ENCODE data around the gene ANKRD22. TPM values are rescaled to one million over a fixed set of nuclear protein-coding genes. Genes with fewer than 3 reads are reported as not detected.

ANKRD22 gene
- total RNA-seq, 1 donor from 2014 or later: not detected

DNA sequence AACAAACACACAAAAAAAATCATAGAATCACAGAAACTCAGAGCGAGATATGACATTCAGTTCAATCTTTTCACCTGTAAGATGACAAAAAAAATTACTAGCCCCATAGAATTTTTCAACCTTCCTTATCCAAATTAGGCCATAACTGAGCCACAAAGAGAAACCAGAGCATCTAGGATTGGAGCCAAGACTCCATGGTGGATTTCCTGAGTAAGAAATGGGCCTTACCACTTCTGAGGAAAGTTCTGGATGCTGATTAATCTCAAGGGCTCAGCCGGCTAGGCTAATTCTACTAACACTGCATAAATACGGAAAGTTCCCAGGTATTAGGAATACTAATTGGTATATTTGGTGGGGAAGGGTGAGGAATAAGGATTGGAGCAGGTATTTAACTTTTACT, 32.4 kb downstream of the ANKRD22 start:
- peaks cover 16% of the 10 kb centered on the region for H3K4me1 Mint-ChIP-seq
- H3K36me3 Mint-ChIP-seq (ENCODE audit: low read depth): peaks cover 3% of the 10 kb centered on the region
- no peaks in the 10 kb centered on the region for H3K9me3 Mint-ChIP-seq

DNA sequence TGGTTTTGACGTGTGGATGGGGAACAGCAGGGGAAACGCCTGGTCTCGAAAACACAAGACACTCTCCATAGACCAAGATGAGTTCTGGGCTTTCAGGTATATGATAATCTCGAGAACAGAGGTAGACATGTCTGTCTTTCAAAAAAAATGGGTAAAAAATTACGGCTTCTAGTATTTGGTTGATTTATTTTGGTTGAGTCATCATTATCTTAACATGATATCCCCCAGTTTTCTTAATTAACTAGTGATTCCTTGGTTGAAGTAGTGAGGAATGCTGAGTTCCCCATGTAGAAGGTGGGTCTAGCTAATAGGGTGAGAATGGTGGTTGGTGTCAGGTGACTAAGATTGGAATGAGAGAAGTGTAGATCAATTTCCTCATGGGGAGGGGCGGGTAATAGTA, 38.4 kb downstream of the ANKRD22 start:
- H3K4me1 Mint-ChIP-seq: peaks cover 18% of the 10 kb centered on the region
- H3K36me3 Mint-ChIP-seq (ENCODE audit: low read depth): no peaks in the 10 kb centered on the region
- DNase-seq: no peak
- no peaks in the 10 kb centered on the region for H3K9me3 Mint-ChIP-seq
- peaks cover 25% of the 10 kb centered on the region for H3K27me3 Mint-ChIP-seq
- no peak overlapping the region for H3K4me3 Mint-ChIP-seq
- H3K27ac Mint-ChIP-seq: no peak overlapping the region
- intact Hi-C loops (cut with micrococcal nuclease): loop anchor here (10.0 kb wide), 1 partner anchor 248 kb away; no protein-coding TSS in a partner anchor

More for the DNA sequence above, 32.4 kb downstream of the ANKRD22 start:
- peaks cover 10% of the 10 kb centered on the region for H3K27me3 Mint-ChIP-seq
- no peak overlapping the region for H3K4me3 Mint-ChIP-seq
- no peak for DNase-seq
- intact Hi-C loops (cut with micrococcal nuclease): loop anchor here (10.0 kb wide), 1 partner anchor 254 kb away; no protein-coding TSS in a partner anchor
- no peak overlapping the region for H3K27ac Mint-ChIP-seq

DNA sequence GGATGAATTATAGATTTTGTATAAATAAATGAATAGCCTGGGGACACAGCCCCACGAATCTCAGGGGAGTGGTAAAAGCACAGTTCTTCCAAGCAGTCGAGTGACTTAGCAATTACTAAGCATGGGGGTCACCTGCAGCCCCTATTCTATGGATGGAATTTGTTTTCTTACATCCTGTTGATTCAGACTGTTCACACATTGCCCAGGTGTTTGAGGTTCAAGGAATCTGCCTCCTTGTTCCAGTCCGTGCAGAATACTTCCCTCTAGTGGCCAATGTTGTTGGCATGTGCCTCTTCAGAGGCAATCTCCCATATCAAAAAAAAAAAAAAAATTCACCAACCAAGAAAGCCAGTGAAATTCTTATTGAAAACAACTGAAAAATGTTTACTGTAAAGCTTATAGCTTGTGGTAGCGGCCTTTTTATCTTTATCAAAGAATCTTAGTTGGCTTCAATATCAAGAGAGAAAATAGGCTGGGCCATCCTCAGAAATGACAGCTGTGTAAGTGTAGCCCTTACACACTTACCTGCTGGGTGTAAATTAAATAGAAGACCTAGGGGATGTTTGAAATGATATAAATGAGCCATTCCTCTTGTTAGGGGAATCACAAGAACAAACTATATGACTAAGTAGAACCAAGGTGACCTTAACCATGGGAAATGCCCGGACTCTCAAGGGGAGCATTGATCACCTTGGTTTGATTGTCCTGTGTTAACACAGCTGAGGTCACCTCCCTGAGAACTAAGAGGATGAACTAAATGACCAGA, 41.3 kb downstream of the ANKRD22 start:
- H3K4me3 Mint-ChIP-seq: no peak overlapping the region
- DNase-seq: peak; percentile 80
- H3K27ac Mint-ChIP-seq: no peak overlapping the region

DNA sequence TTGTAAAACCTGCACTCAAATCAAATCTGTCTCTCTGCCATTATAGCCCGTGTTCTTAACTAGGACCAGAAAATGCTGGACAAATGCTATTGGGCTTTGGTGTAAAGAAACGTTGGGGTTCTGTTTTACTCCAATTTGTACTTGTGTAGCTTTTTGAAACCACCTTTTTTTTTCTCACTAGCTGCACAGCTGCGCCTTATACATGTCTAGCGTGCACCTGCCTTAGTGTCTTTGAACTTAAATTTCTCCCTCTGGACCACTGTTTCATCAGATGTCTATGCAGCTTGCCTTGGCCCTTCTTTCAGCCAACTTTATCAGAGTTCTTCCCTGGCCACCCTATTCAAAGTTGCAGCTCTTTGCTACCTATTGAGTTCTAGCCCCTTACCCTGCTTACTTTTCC, 42.0 kb downstream of the ANKRD22 start:
- intact Hi-C loops (cut with micrococcal nuclease): loop anchor here (1.0 to 10.0 kb wide), 3 partner anchors 16 to 245 kb away; no protein-coding TSS in a partner anchor
- Mint-ChIP-seq H3K36me3 (ENCODE audit: low read depth) (no peaks in the 10 kb centered on the region), H3K4me3 (no peak overlapping the region), H3K4me1 (peaks cover 13% of the 10 kb centered on the region), H3K27ac (no peak overlapping the region), H3K27me3 (peaks cover 30% of the 10 kb centered on the region), H3K9me3 (no peaks in the 10 kb centered on the region)
- no peak for DNase-seq

More for the DNA sequence above, 41.3 kb downstream of the ANKRD22 start:
- Mint-ChIP-seq H3K27me3 (peaks cover 27% of the 10 kb centered on the region), H3K9me3 (no peaks in the 10 kb centered on the region), H3K36me3 (ENCODE audit: low read depth) (no peaks in the 10 kb centered on the region), H3K4me1 (peaks cover 18% of the 10 kb centered on the region)
- intact Hi-C loops (cut with micrococcal nuclease): loop anchor here (1.0 to 10.0 kb wide), 3 partner anchors 15 to 246 kb away; no protein-coding TSS in a partner anchor

DNA sequence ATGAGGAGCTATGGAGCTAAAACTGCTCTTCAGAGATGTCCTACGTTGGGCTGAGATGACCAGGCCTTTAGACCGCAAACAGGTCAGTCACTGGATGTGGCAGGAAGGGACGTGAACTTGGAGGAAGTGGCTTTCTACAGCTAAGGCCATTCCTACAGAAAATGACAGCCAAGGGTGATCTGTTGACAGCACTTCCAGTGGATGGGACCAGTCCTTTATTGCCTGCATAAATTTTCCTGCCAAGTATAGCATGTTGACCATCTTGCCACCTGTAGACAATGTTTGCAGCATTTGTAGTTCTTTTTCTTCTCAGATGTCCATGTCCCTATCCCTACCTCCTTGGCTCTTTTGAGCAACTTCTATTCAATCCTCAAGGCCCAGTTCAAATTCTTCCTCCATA, 45.7 kb downstream of the ANKRD22 start:
- Mint-ChIP-seq H3K27me3 (peaks cover 41% of the 10 kb centered on the region), H3K36me3 (ENCODE audit: low read depth) (no peaks in the 10 kb centered on the region), H3K4me3 (no peak overlapping the region), H3K4me1 (peaks cover 17% of the 10 kb centered on the region), H3K9me3 (no peaks in the 10 kb centered on the region), H3K27ac (no peak overlapping the region)
- intact Hi-C loops (cut with micrococcal nuclease): no loop called here
- DNase-seq: no peak

DNA sequence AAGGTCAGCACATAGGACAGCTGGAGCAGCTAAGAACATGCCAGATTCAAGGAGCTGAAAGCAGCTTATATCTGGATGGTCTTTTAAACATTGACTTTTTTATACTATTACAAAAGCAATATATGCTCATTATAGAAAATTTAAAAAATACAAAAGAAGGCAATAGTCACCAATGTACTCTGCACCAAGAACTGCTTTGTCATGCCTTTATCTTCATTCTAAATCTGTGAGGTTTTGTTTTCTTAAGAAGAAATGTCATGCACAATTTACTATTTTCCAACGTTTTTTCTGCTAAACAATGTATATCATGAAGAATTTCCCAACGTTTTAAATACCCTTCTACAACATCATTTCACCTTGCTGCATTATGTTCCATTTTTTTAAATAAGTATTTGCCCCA, 46.3 kb downstream of the ANKRD22 start:
- peaks cover 16% of the 10 kb centered on the region for H3K4me1 Mint-ChIP-seq
- DNase-seq: no peak
- peaks cover 41% of the 10 kb centered on the region for H3K27me3 Mint-ChIP-seq
- no peaks in the 10 kb centered on the region for H3K9me3 Mint-ChIP-seq
- H3K4me3 Mint-ChIP-seq: no peak overlapping the region
- intact Hi-C loops (cut with micrococcal nuclease): no loop called here
- no peaks in the 10 kb centered on the region for H3K36me3 Mint-ChIP-seq (ENCODE audit: low read depth)
- no peak overlapping the region for H3K27ac Mint-ChIP-seq

DNA sequence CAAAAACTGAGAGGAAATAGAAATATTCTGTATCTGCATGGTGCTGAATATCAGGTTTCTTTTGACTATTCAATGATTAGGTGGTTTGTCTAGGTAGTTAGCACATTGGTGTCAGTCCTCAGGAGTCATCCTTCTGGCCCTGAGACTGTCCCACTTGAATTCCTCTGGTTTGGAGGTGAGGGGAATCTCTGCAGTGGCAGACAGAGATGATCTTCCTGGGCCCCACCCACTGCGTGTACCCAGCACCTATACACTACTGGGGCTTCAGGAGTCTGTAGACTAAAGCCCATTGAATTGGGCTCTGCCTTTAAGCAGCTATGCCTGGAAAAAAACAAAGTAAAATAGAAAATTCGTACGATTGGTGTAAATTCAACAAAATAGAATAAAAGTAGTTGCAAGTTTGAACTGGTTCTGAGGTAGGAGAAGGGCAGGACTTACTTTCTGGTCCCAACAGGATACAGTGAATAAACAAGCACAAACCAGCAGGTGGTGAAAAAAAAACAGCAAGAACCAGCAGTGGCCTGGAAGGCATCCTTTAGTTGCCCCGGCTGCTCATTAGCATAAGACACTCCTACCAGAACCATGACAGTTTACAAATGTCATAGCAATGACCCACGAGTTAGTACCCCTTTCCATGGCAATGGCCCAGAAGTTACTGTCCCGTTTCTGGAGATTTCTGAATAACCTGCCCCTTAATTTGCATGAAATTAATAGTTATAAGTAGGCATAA, 47.4 kb downstream of the ANKRD22 start:
- no peak for DNase-seq
- intact Hi-C loops (cut with micrococcal nuclease): no loop called here
- H3K27ac Mint-ChIP-seq: no peak overlapping the region
- H3K36me3 Mint-ChIP-seq (ENCODE audit: low read depth): no peaks in the 10 kb centered on the region
- H3K27me3 Mint-ChIP-seq: peaks cover 44% of the 10 kb centered on the region
- H3K9me3 Mint-ChIP-seq: no peaks in the 10 kb centered on the region
- peaks cover 16% of the 10 kb centered on the region for H3K4me1 Mint-ChIP-seq
- H3K4me3 Mint-ChIP-seq: no peak overlapping the region

DNA sequence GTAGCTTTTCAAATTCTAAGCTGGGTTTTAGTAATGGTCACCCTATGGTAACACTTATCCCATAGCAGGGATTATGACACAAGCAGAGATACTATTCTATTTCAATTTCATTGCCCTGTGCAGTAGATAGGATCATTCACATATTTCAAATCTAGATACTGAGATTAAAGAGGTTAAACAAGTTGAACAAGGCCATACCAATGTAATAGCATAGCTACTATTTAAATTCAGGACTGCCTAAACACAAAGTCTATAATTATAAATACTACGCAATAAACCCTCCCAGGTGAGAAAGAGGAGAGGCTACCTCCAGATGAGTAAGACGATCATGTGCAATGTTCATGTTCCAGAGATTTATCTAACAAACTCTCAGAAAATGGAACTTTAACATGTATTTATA, 48.0 kb downstream of the ANKRD22 start:
- H3K36me3 Mint-ChIP-seq (ENCODE audit: low read depth): no peaks in the 10 kb centered on the region
- H3K9me3 Mint-ChIP-seq: no peaks in the 10 kb centered on the region
- peaks cover 16% of the 10 kb centered on the region for H3K4me1 Mint-ChIP-seq
- peaks cover 44% of the 10 kb centered on the region for H3K27me3 Mint-ChIP-seq
- intact Hi-C loops (cut with micrococcal nuclease): no loop called here
- DNase-seq: no peak
- H3K27ac Mint-ChIP-seq: no peak overlapping the region
- H3K4me3 Mint-ChIP-seq: no peak overlapping the region

DNA sequence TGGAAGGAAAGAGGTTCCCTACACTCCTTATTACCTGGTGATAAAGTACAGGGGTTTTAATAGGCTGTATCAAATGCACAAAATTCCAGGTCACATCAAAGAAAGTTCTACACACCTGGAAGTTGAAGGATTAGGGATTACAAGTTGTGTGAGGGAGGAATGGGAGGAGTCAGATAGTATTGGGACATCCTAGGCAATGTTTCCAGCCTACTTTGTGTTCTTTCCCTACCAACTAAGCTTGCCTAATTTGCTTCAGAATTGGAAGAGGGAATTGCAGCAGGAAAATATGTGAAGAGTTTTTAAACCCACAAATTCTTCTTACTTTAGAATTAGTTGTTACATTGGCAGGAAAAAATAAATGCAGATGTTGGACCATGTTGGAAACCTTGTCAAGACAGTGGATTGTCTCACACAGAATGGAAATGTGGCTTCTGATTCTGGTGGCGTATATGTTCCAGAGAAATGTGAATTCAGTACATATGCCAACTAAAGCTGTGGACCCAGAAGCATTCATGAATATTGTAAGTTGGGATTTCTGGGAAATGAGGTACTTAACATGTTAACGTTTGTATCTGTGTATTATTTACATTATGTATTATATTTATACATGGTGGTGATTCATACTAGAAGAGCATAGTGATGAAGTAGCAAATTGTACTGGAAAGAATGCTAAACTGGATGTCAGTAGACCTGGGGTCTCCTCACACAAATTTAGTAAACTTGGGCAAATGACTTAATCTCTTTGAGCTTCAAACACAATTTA, 48.9 kb downstream of the ANKRD22 start, which contains the start of gene LIPM:
LIPM (plus strand) TSS at position 208 of the 763 bp plus-strand sequence; CDS start at position 375, 167 bp downstream.
- Mint-ChIP-seq H3K9me3 (no peaks in the 10 kb centered on the region), H3K4me3 (no peak within 1 kb of the TSS), H3K27ac (no peak within 1 kb of the TSS), H3K4me1 (peaks cover 16% of the 10 kb centered on the region), H3K36me3 (ENCODE audit: low read depth) (no peaks in the 10 kb centered on the region), H3K27me3 (peaks cover 50% of the 10 kb centered on the region)
- intact Hi-C loops (cut with micrococcal nuclease): no loop called here
- DNase-seq: no peak

DNA sequence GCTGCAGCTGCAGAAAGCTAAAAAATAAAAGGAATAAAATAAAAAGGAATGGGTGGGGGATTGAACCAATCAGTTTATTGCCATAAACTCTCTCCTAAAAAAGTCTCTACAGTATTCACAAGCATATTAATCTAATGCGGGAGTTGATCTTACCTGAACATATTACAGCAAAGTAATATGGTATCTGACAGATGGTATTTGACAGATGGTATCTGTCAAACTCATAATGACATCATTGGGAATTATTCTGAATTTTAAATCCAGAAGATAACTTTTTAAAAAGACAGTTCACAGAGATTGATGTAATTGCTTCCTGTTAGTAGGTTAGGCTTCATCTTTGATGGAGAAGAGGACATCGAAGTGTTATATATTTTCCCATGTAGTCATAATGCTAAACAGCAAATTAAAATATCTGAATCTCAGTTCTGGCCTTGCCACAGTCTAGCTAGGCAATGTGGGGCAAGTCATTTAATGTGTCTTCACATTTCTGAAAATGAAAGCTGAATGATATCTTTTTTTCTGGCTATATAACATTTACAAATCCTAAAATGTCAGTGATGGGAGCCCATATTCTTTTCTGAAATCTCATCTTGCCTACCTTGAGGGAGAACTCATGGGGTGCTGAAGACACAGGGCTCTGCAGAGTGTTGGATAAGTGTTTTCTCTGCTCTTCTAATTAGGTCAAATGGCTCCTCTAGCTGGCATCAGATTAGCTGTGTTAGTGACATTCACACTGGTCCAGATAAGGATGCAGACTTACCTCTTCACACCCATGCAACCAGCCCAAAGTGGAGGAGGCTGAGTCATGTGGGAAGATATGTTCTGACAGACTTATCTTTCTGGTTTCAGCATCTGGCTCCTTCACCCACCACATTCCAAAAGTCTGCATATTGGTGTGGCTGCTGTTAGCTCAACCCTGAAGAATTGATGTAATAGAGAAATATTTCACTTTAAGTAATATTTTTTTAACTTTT, 51.2 kb downstream of the ANKRD22 start:
- H3K9me3 Mint-ChIP-seq: peaks cover 5% of the 10 kb centered on the region
- DNase-seq: no peak
- H3K4me3 Mint-ChIP-seq: no peak overlapping the region
- H3K27me3 Mint-ChIP-seq: peaks cover 56% of the 10 kb centered on the region
- intact Hi-C loops (cut with micrococcal nuclease): no loop called here
- H3K27ac Mint-ChIP-seq: peak overlapping the region; percentile 59
- no peaks in the 10 kb centered on the region for H3K36me3 Mint-ChIP-seq (ENCODE audit: low read depth)
- H3K4me1 Mint-ChIP-seq: peaks cover 12% of the 10 kb centered on the region

DNA sequence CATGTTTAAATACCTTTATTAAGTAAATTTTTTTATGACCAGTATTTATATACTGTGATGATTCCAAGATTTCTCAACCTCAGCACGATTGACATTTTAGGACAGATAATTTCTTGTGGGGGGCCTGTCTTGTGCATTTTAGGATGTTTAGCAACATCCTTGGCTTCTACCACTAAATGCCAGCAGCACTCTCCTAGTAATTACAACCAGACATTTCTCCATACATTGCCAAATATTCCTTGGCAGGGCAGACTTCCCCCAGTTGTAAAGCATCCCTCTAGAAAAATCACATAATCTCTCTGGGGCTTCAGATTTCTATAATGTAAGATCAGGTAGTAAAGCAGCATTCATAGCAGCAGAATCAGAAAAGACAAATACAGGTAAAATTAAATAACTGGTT, 56.9 kb downstream of the ANKRD22 start:
- Mint-ChIP-seq H3K4me1 (peaks cover 24% of the 10 kb centered on the region), H3K27me3 (peaks cover 26% of the 10 kb centered on the region), H3K27ac (no peak overlapping the region), H3K4me3 (no peak overlapping the region), H3K36me3 (ENCODE audit: low read depth) (no peaks in the 10 kb centered on the region), H3K9me3 (peaks cover 5% of the 10 kb centered on the region)
- intact Hi-C loops (cut with micrococcal nuclease): loop anchor here (1.0 to 5.0 kb wide), 3 partner anchors 31 to 198 kb away; partner anchors contain the start of genes FAS and LIPK
- DNase-seq: no peak

DNA sequence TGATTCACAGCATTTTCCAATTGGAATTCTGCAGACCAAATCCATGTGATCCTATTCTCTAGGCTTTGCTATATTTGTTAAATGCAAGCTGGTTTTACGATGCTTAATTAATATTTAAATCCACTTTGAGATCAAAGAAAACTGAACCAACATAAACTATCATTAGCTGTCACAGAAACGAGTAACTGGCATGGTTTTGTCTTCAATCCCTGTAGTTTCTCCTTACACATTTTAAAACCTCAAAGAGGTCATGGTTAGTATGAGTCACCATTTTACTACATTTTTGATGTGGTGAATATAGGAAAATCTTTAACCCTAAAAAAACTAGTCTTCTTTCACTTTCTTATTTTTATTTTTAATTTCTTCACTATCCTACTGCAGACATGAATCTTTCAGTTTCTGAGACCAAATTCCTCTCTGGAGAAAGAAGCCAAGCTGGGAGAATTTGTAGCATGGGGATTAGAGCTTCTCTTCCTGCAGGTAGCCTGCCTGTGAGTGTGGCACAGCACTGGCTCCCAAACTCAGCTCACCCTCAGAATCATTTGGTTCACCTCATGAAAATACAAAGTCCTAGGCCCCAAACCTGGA, 57.8 kb downstream of the ANKRD22 start:
- Mint-ChIP-seq H3K27ac (peak overlapping the region; percentile 72), H3K27me3 (peaks cover 30% of the 10 kb centered on the region), H3K4me3 (peak overlapping the region; percentile 40), H3K9me3 (peaks cover 5% of the 10 kb centered on the region), H3K4me1 (peaks cover 24% of the 10 kb centered on the region), H3K36me3 (ENCODE audit: low read depth) (no peaks in the 10 kb centered on the region)
- intact Hi-C loops (cut with micrococcal nuclease): loop anchor here (1.0 to 5.0 kb wide), 4 partner anchors 31 to 198 kb away; partner anchors contain the start of genes FAS and LIPK
- DNase-seq: peak; percentile 64
